CD4-positive, alpha-beta T cell treated with Interleukin-4 for 4 hours (primary cell): ENCODE measurements around the gene CCDC137.

Experiments
- DNase-seq: peaks from one replicate; pipeline ENCODE4 v3.0.0-alpha.2; 2020

The CCDC137 gene

GRCh38 chr17:81717049-81717765 is 50.7 kb downstream of the CCDC137 start:
- DNase-seq, result no peak

DNA sequence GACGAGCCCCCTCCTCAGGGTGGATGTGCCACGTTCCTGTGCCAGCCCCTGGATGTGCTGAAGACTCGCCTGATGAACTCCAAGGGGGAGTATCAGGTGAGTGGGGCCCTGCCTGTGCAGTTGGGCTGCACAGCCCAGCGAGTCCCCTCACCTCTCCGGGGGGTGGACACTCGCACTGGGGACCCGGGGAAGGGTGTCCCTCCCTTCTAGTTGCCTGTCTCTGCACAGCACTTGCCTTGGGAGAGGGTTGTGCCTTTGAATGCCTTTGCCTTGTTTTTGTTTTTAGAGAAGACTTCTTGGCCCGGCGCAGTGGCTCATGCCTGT is 51.2 kb downstream of the CCDC137 start:
- no peak for DNase-seq

- DNase-seq, result no peak
These were observed 53.1 kb downstream of the CCDC137 start for GRCh38 chr17:81719410-81720266.

- no peak for DNase-seq
These were observed 53.9 kb downstream of the CCDC137 start for GRCh38 chr17:81720267-81721071.

GRCh38 chr17:81722184-81723120 is 55.9 kb downstream of the CCDC137 start:
- DNase-seq, result no peak
